GM12864 (cell line): ENCODE results near the gene LAMC1.

Source experiments
- DNase-seq: peaks from one replicate; pipeline ENCODE4 v3.0.0-alpha.2; 2011; ENCODE audit warnings: low read depth
- H3K4me3 ChIP-seq: 2 replicates; pipeline ENCODE4 v1.5.1; 2011; ENCODE audit warnings: mild to moderate bottlenecking, low read depth, low read length, control low read depth
- TF ChIP-seq, protein P1 (sequence below): IDR thresholded peaks from 2 replicates; pipeline ENCODE4 v1.5.1; 2011; ENCODE audit warnings: low read depth, mild to moderate bottlenecking, moderate library complexity, low read length, control low read depth, inconsistent platforms; ENCODE audit errors: missing control alignments

LAMC1 gene

GRCh38 chr1:183039985-183040447, 16.8 kb downstream of the LAMC1 start:
- TF ChIP-seq, protein P1, sequence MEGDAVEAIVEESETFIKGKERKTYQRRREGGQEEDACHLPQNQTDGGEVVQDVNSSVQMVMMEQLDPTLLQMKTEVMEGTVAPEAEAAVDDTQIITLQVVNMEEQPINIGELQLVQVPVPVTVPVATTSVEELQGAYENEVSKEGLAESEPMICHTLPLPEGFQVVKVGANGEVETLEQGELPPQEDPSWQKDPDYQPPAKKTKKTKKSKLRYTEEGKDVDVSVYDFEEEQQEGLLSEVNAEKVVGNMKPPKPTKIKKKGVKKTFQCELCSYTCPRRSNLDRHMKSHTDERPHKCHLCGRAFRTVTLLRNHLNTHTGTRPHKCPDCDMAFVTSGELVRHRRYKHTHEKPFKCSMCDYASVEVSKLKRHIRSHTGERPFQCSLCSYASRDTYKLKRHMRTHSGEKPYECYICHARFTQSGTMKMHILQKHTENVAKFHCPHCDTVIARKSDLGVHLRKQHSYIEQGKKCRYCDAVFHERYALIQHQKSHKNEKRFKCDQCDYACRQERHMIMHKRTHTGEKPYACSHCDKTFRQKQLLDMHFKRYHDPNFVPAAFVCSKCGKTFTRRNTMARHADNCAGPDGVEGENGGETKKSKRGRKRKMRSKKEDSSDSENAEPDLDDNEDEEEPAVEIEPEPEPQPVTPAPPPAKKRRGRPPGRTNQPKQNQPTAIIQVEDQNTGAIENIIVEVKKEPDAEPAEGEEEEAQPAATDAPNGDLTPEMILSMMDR = no peak
- DNase-seq = no peak
- H3K4me3 ChIP-seq = no peak overlapping the region

- H3K4me3 ChIP-seq = no peak overlapping the region
- TF ChIP-seq, protein P1 = no peak
- DNase-seq = no peak
These were observed 17.3 kb downstream of the LAMC1 start for GRCh38 chr1:183040547-183040971.

DNA sequence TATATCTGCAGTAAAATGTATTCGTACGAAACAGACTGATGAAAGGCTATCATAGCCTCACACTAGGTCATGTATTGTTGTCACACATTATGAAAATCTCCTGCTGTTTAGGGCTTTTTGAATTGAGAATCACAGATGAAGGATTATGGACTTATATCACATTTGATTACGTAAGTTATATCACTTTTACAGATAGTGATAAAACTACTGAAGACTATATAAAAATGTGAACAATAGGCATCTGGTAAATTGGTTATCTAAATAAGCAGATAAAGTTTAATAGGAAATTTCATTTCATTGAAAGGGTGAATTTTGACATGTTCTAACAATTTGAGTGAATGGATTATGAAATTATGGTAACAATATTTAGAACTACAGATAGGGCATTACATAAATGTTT, 20.0 kb downstream of the LAMC1 start:
- TF ChIP-seq, protein P1 = no peak
- DNase-seq = no peak
- H3K4me3 ChIP-seq = no peak overlapping the region

- TF ChIP-seq, protein P1 = no peak
- DNase-seq = no peak
- no peak overlapping the region for H3K4me3 ChIP-seq
These were observed 20.9 kb downstream of the LAMC1 start for GRCh38 chr1:183043872-183044854.

GRCh38 chr1:183044893-183045649, 21.9 kb downstream of the LAMC1 start:
- TF ChIP-seq, protein P1 = no peak
- no peak for DNase-seq
- no peak overlapping the region for H3K4me3 ChIP-seq

GRCh38 chr1:183048087-183049085, 25.2 kb downstream of the LAMC1 start:
- TF ChIP-seq, protein P1 = no peak
- DNase-seq = peak; percentile 80
- no peak overlapping the region for H3K4me3 ChIP-seq
